Stimulated activated naive CD8-positive, alpha-beta T cell treated with anti-CD3 and anti-CD28 coated beads, Interleukin-15, amount 100 ng/mL, for 72 hours (primary cell): ENCODE results near the gene PKHD1.

ENCODE experiments used
- ATAC-seq: fragments of 150-1000 bp; cut with Tn5 transposase; 2 replicates; pipeline ENCODE4 v1.10.0; 2021; ENCODE audit warnings: mild to moderate bottlenecking, moderate library complexity
- DNase-seq, 2 donors: peaks; one replicate each; pipeline ENCODE4 v3.0.0; 2021 to 2022
- H3K27ac Mint-ChIP-seq, 2 donors: one replicate each; pipeline ENCODE4 v1.8.0; 2022; ENCODE audit warnings: mild to moderate bottlenecking in 2 of 2, mixed read lengths in 2 of 2, moderate library complexity in 2 of 2
- H3K27me3 Mint-ChIP-seq: one replicate; pipeline ENCODE4 v1.8.0; 2022; ENCODE audit warnings: mixed read lengths
- H3K4me1 Mint-ChIP-seq: one replicate; pipeline ENCODE4 v1.8.0; 2022; ENCODE audit warnings: mild to moderate bottlenecking, mixed read lengths
- H3K4me3 Mint-ChIP-seq, 2 donors: one replicate each; pipeline ENCODE4 v1.8.0; 2022; ENCODE audit warnings: mild to moderate bottlenecking in 2 of 2, mixed read lengths in 2 of 2, moderate library complexity in 1 of 2
- H3K9me3 Mint-ChIP-seq, 2 donors: one replicate each; pipeline ENCODE4 v1.8.0; 2022; ENCODE audit warnings: mixed read lengths in 2 of 2

Gene PKHD1

DNA sequence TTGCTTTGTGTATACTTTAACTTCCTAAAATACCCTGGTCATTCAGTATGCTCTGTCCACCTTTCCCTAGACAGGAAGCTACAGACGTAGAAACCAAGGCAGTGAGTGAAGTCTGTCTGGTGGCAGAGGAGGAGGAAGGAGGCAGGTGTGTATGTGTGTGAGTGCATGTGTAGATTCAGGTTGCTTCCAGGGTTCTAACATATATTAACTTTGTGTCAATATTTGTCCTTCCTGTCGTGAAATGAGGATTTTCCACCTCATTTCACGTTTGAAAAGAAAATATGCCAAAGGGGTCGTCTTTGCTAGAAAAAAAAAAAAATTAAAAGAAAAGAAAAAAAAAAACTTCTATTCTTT, 411.5 kb downstream of the PKHD1 start:
- H3K27ac Mint-ChIP-seq = no peak overlapping the region
- no peaks in the 10 kb centered on the region for H3K9me3 Mint-ChIP-seq
- DNase-seq = no peak
- no peak overlapping the region for H3K4me3 Mint-ChIP-seq
- H3K27me3 Mint-ChIP-seq = no peaks in the 10 kb centered on the region
- no peaks in the 10 kb centered on the region for H3K4me1 Mint-ChIP-seq
- no peak for ATAC-seq

DNA sequence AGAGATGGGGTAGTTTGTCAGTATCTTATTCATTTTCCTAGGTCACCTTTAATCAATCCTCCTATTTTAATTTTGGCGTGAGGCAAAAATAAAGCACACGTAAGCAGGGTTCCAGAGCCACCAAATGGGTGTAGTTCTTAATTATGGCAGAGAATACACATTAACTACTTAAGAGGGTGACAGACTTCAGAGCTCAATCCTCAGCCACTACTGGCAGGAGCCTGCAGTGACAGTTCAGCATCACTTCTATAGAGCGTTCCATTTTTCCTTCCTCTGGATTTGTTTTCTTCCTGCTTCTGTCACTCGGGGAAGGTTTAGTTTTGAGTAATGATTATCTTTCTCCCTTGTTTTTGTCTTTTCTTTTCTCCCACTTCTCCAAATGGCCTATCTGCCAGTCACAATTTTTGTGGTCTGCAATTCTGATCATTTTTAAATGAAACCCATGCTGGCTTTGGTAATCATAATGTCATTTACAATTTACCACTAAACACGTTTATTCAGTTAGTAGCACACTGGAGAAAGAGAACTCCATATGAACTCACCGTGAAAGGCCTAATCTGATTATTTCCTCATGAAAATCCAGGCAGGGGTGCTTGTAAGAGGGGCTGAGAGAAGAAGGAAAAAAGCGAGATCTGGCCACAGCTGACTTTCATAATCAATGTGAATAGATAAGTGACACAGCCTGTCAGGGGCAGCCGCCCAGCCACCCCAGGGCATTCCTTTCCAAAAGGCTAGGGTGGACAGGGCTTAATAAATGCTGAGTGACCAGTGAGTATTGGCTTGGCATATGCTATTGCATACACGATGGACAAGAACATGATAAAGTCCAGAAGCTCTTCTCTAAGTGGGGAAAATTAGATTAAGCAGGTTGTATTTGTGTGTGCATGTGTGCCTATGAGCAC, 412.1 kb downstream of the PKHD1 start:
- Mint-ChIP-seq H3K9me3 (no peaks in the 10 kb centered on the region), H3K4me3 (no peak overlapping the region), H3K4me1 (no peaks in the 10 kb centered on the region), H3K27me3 (no peaks in the 10 kb centered on the region), H3K27ac (no peak overlapping the region)
- DNase-seq (no peak), ATAC-seq (no peak)

DNA sequence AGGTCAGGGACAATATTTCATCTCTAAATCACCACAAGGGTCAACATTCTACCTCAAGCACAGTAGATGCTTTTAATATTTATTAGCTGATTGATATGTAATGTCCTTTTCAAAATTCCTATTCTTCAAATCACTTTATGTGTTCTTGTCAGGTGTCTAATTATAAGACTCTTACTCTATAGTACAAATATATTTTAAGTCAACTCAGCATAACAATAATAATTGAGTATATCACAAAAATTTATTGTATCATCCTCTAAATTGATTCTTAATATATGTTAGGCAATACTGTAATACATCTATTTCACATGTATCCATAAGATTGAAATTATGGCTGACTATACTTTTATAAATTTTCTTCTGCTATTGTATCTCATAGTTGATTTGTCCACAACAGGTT, 423.9 kb downstream of the PKHD1 start:
- Mint-ChIP-seq H3K4me3 (no peak overlapping the region), H3K27ac (no peak overlapping the region), H3K4me1 (no peaks in the 10 kb centered on the region), H3K9me3 (peaks cover 0 to 5% of the 10 kb centered on the region in 2 donors), H3K27me3 (no peaks in the 10 kb centered on the region)
- ATAC-seq (no peak), DNase-seq (no peak)

DNA sequence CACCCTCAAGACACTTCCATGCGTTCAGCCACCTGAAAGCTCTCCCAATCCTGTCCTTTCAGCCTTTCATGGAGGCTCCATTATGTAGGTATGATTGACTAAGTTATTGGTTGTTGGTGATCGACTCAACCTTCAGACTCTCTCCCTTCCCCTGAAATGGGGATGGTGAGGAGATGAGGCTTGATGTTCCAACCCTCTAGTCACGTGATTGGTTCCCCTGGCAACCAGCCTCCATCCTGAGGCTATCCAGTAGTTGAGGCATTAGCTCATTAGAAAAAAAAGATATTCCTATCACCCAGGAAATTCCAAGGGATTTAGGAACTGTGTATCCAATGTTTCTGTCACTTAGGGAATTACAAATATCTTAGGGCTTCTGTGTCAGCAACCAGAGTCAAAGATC, 426.6 kb downstream of the PKHD1 start:
- Mint-ChIP-seq H3K27me3 (no peaks in the 10 kb centered on the region), H3K27ac (no peak overlapping the region), H3K4me3 (no peak overlapping the region), H3K9me3 (peaks cover 0 to 4% of the 10 kb centered on the region in 2 donors), H3K4me1 (no peaks in the 10 kb centered on the region)
- ATAC-seq (no peak), DNase-seq (no peak)

GRCh38 chr6:51657491-51657890, 429.9 kb downstream of the PKHD1 start:
- DNase-seq (no peak), ATAC-seq (no peak)
- H3K27ac Mint-ChIP-seq = no peak overlapping the region
- no peaks in the 10 kb centered on the region for H3K9me3 Mint-ChIP-seq
- H3K4me1 Mint-ChIP-seq = no peaks in the 10 kb centered on the region
- no peaks in the 10 kb centered on the region for H3K27me3 Mint-ChIP-seq
- H3K4me3 Mint-ChIP-seq = no peak overlapping the region

DNA sequence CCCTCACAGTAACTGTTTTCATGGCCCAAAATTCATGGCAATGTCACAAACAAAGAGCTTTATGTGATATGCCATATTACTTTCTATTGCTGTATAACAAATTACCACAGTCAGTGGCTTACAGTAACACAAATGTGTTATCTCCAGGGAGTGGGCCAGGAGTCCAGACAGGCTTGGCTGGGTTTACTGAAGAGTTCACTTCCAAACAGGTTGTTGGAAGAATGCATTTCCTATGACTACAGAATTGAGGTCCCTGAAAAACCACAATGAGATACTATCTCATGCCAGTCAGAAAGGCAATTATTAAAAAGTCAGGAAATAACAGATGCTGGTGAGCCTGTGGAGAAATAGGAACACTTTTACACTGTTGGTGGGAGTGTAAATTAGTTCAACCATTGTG, 431.9 kb downstream of the PKHD1 start:
- Mint-ChIP-seq H3K9me3 (no peaks in the 10 kb centered on the region), H3K27me3 (no peaks in the 10 kb centered on the region), H3K4me3 (no peak overlapping the region), H3K4me1 (no peaks in the 10 kb centered on the region), H3K27ac (no peak overlapping the region)
- ATAC-seq = no peak
- no peak for DNase-seq

- Mint-ChIP-seq H3K9me3 (no peaks in the 10 kb centered on the region), H3K4me3 (no peak overlapping the region), H3K27ac (no peak overlapping the region), H3K27me3 (no peaks in the 10 kb centered on the region), H3K4me1 (no peaks in the 10 kb centered on the region)
- DNase-seq (no peak), ATAC-seq (no peak)
Observed at GRCh38 chr6:51654647-51655046, 432.8 kb downstream of the PKHD1 start.

DNA sequence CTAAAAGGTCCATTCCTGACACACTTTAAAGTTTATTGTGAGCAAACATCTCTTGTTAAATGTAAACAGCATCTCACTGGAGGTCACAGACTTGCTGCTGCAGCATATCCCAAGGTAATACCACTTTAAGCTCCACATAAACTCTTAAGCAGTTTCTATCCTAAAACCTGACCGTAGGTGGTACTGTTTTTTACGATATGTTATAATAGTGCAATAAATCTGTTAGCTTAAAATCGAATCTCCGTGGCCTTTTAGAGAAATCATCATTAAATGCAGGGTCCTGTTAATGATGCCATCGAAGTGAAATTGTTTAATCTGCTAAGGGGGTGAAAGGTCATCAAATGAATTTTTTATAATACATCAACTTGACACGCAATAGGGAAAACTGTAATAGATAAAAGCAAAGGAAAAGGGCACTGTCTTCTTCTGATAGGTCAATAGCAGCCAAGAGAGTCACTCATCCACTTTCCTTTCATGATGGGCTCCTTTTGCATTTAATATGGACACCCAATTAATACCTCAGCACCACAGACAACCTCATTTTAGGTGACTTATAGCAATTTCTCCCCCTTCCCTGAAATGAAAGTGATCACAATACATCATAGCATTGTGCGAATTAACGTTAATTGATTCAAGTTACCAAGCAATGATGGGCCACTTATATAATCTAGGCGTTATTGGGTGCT, 436.1 kb downstream of the PKHD1 start:
- Mint-ChIP-seq H3K27me3 (no peaks in the 10 kb centered on the region), H3K9me3 (no peaks in the 10 kb centered on the region), H3K4me3 (no peak overlapping the region), H3K4me1 (no peaks in the 10 kb centered on the region), H3K27ac (no peak overlapping the region)
- DNase-seq (no peak), ATAC-seq (no peak)

- no peaks in the 10 kb centered on the region for H3K9me3 Mint-ChIP-seq
- no peak overlapping the region for H3K27ac Mint-ChIP-seq
- DNase-seq = no peak
- no peak overlapping the region for H3K4me3 Mint-ChIP-seq
- no peaks in the 10 kb centered on the region for H3K27me3 Mint-ChIP-seq
- no peaks in the 10 kb centered on the region for H3K4me1 Mint-ChIP-seq
- no peak for ATAC-seq
Observed at GRCh38 chr6:51648774-51649173, 438.6 kb downstream of the PKHD1 start.

GRCh38 chr6:51648236-51648635, 439.2 kb downstream of the PKHD1 start:
- H3K27me3 Mint-ChIP-seq = no peaks in the 10 kb centered on the region

GRCh38 chr6:51644426-51644825, 443.0 kb downstream of the PKHD1 start:
- Mint-ChIP-seq H3K4me3 (no peak overlapping the region), H3K27ac (no peak overlapping the region), H3K9me3 (peaks cover 0 to 10% of the 10 kb centered on the region in 2 donors), H3K4me1 (no peaks in the 10 kb centered on the region), H3K27me3 (no peaks in the 10 kb centered on the region)
- DNase-seq = no peak
- ATAC-seq = no peak

More at GRCh38 chr6:51648236-51648635, 439.2 kb downstream of the PKHD1 start:
- no peak overlapping the region for H3K27ac Mint-ChIP-seq
- ATAC-seq = no peak
- no peaks in the 10 kb centered on the region for H3K9me3 Mint-ChIP-seq
- DNase-seq = no peak
- H3K4me3 Mint-ChIP-seq = no peak overlapping the region
- H3K4me1 Mint-ChIP-seq = no peaks in the 10 kb centered on the region

DNA sequence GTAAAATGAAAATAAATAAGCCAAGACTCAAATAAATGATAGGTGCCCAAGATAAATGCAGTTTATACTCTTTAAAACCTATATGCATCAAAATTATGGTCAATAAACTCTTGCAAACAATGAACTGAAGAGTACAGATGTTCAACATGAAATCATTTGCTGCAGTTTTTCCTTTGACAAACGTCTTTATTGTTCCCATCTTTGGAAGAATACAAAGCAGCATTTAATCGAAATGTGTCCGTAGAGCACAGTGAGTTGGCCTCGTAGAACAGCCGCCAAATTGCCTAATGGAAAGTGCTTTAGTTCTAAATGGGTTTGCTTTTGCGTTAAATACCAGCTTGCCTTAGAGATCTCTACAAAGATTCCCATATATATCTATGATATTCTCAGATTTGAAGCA, 447.4 kb downstream of the PKHD1 start:
- Mint-ChIP-seq H3K4me1 (no peaks in the 10 kb centered on the region), H3K9me3 (peaks cover 0 to 10% of the 10 kb centered on the region in 2 donors), H3K4me3 (no peak overlapping the region), H3K27me3 (no peaks in the 10 kb centered on the region), H3K27ac (no peak overlapping the region)
- ATAC-seq = no peak
- DNase-seq = no peak

- H3K9me3 Mint-ChIP-seq = no peaks in the 10 kb centered on the region
- no peaks in the 10 kb centered on the region for H3K27me3 Mint-ChIP-seq
- H3K27ac Mint-ChIP-seq = no peak overlapping the region
- H3K4me1 Mint-ChIP-seq = no peaks in the 10 kb centered on the region
- DNase-seq = no peak
- H3K4me3 Mint-ChIP-seq = no peak overlapping the region
- no peak for ATAC-seq
Observed at GRCh38 chr6:51633424-51633823, 454.0 kb downstream of the PKHD1 start.

DNA sequence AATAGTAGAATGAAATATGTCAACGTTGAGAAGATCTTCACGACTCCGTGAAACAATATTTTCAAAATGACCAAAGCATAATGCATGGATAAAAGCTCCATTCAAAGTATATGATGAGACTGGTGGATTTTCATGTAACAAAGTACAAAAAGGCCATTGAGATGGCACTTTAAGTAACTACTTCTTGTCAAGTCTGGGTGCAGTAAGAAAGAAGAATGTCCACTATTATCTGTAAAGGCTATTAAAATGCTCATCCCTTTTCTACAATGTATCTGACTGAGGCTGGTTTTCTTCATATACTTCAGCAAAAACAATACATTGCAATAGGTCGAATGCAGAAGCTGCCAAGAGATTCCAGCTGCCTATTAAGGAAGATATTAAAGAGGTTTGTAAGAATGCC, 457.4 kb downstream of the PKHD1 start:
- Mint-ChIP-seq H3K9me3 (no peaks in the 10 kb centered on the region), H3K4me1 (no peaks in the 10 kb centered on the region), H3K4me3 (no peak overlapping the region), H3K27me3 (no peaks in the 10 kb centered on the region), H3K27ac (no peak overlapping the region)
- DNase-seq (no peak), ATAC-seq (no peak)

DNA sequence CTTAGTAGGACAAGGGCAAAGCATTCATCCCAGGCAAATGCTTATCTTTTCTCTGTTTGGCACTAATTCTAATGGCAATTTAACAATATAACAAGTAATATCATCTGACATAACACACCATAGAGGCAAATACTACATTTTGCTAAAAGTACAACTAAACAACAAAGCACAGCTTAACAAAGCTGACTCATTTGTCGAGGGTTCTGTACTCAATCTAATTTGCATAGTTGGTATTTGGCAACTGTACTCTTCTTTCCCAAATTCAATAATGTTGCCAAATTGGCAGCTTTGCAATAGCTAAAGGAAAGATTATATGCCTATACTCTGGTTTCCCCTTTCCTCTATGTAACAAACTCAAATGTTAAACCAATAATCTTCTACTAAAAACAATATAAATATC, 461.0 kb downstream of the PKHD1 start:
- Mint-ChIP-seq H3K4me3 (no peak overlapping the region), H3K27me3 (no peaks in the 10 kb centered on the region), H3K9me3 (no peaks in the 10 kb centered on the region), H3K27ac (no peak overlapping the region), H3K4me1 (no peaks in the 10 kb centered on the region)
- no peak for DNase-seq
- no peak for ATAC-seq

DNA sequence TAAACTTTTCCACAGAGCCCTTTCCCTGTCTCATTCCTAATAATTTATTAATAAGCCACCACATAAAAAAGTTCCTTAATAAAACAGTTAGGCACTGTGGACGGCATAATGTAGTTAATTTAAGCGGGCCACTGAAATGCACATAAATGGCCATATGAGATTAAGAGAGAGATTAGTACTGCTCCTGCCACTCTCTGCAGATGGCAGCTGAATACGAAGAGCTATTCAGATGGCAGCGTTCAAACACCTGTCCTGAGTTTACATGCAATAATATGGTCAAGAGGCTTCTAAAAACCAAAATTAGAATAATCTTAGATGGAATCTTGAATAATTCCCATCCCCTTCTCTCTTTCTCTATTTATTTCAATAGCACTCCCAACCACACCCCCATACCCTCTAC, 461.8 kb downstream of the PKHD1 start:
- ATAC-seq (no peak), DNase-seq (no peak)
- no peaks in the 10 kb centered on the region for H3K4me1 Mint-ChIP-seq
- H3K9me3 Mint-ChIP-seq = no peaks in the 10 kb centered on the region
- H3K27ac Mint-ChIP-seq = no peak overlapping the region
- no peak overlapping the region for H3K4me3 Mint-ChIP-seq
- H3K27me3 Mint-ChIP-seq = no peaks in the 10 kb centered on the region
